GM18505 (cell line): ENCODE results near the gene COL6A1.
"Not testable (repeated sequence)": the region's sequence is repeated elsewhere in the genome, so short reads cannot be mapped to it uniquely, and the experiment has no call there.

Experiments used
- ATAC-seq: cut with Tn5 transposase; IDR thresholded peaks from one replicate; pipeline ENCODE4 v1.9.1; 2021; ENCODE audit not compliant: unreplicated experiment
- POLR2A ChIP-seq: IDR thresholded peaks from 4 replicates; pipeline ENCODE4 v1.6.1; 2011; ENCODE audit warnings: borderline replicate concordance; ENCODE audit not compliant: insufficient read depth, insufficient read length; ENCODE audit errors: extremely low read depth

Gene COL6A1

GRCh38 chr21:45952974-45953373 is 28.6 kb upstream of the COL6A1 start:
- ATAC-seq, result no peak
- no peak for TF ChIP-seq POLR2A

GRCh38 chr21:45954261-45954660 is 27.3 kb upstream of the COL6A1 start:
- TF ChIP-seq POLR2A, result no peak
- no peak for ATAC-seq

GRCh38 chr21:45954921-45955320 is 26.6 kb upstream of the COL6A1 start:
- ATAC-seq, result no peak
- no peak for TF ChIP-seq POLR2A

GRCh38 chr21:45957551-45957950 is 24.0 kb upstream of the COL6A1 start:
- no peak for TF ChIP-seq POLR2A

GRCh38 chr21:45957981-45958600 is 23.5 kb upstream of the COL6A1 start:
- TF ChIP-seq POLR2A, result no peak
- ATAC-seq, result no peak

More at GRCh38 chr21:45957551-45957950, 24.0 kb upstream of the COL6A1 start:
- no peak for ATAC-seq

GRCh38 chr21:45959182-45959581 is 22.4 kb upstream of the COL6A1 start:
- no peak for TF ChIP-seq POLR2A
- no peak for ATAC-seq

- ATAC-seq, result no peak
These were observed 21.7 kb upstream of the COL6A1 start for GRCh38 chr21:45959779-45960390.

GRCh38 chr21:45961408-45961807 is 20.2 kb upstream of the COL6A1 start:
- ATAC-seq, result not testable (repeated sequence)

More at GRCh38 chr21:45959779-45960390, 21.7 kb upstream of the COL6A1 start:
- no peak for TF ChIP-seq POLR2A

- no peak for ATAC-seq
- no peak for TF ChIP-seq POLR2A
These were observed 18.9 kb upstream of the COL6A1 start for GRCh38 chr21:45962531-45963231.

- ATAC-seq, result no peak
- no peak for TF ChIP-seq POLR2A
These were observed 18.4 kb upstream of the COL6A1 start for GRCh38 chr21:45963232-45963570.

GRCh38 chr21:45964649-45965048 is 16.9 kb upstream of the COL6A1 start:
- no peak for ATAC-seq
- TF ChIP-seq POLR2A, result no peak

GRCh38 chr21:45965084-45965809 is 16.3 kb upstream of the COL6A1 start:
- ATAC-seq, result no peak

GRCh38 chr21:45966791-45967394 is 14.7 kb upstream of the COL6A1 start:
- no peak for ATAC-seq
- TF ChIP-seq POLR2A, result no peak

More at GRCh38 chr21:45965084-45965809, 16.3 kb upstream of the COL6A1 start:
- no peak for TF ChIP-seq POLR2A
